HG02623 (cell line): ENCODE measurements around the gene GPM6B.

Experiments used
- ATAC-seq: cut with Tn5 transposase; IDR thresholded peaks from one replicate; pipeline ENCODE4 v1.9.1; 2021; ENCODE audit warnings: moderate library complexity; ENCODE audit not compliant: unreplicated experiment

The GPM6B gene

GRCh38 chrX:13816643-13817627 is at the start of gene GPM6B:
TSS of gene GPM6B (minus strand) at chrX:13817093. CDS start at chrX:13816904, 189 bp downstream.
- ATAC-seq = no peak

GRCh38 chrX:13864264-13864663 is 47.4 kb upstream of the GPM6B start:
- no peak for ATAC-seq

- no peak for ATAC-seq
Observed at GRCh38 chrX:13863324-13863723, 46.4 kb upstream of the GPM6B start.

GRCh38 chrX:13859724-13860123 is 42.8 kb upstream of the GPM6B start:
- no peak for ATAC-seq

GRCh38 chrX:13857804-13858203 is 40.9 kb upstream of the GPM6B start:
- ATAC-seq = no peak

GRCh38 chrX:13855689-13856450 is 39.0 kb upstream of the GPM6B start:
- ATAC-seq = no peak

- no peak for ATAC-seq
Observed at GRCh38 chrX:13854003-13854402, 37.1 kb upstream of the GPM6B start.

- peak; percentile 64 for ATAC-seq
Observed at GRCh38 chrX:13852001-13852695, 35.3 kb upstream of the GPM6B start.

- ATAC-seq = no peak
Observed at GRCh38 chrX:13845721-13846378, 29.0 kb upstream of the GPM6B start.

GRCh38 chrX:13843150-13843721 is 26.3 kb upstream of the GPM6B start:
- no peak for ATAC-seq

- no peak for ATAC-seq
Observed at GRCh38 chrX:13840121-13840520, 23.2 kb upstream of the GPM6B start.

GRCh38 chrX:13837290-13837745 is 20.4 kb upstream of the GPM6B start:
- ATAC-seq = no peak

GRCh38 chrX:13836575-13836974 is 19.7 kb upstream of the GPM6B start:
- no peak for ATAC-seq

GRCh38 chrX:13835825-13836224 is 18.9 kb upstream of the GPM6B start:
- ATAC-seq = no peak

- ATAC-seq = no peak
Observed at GRCh38 chrX:13834355-13834754, 17.5 kb upstream of the GPM6B start.

- no peak for ATAC-seq
Observed at GRCh38 chrX:13829983-13830382, 13.1 kb upstream of the GPM6B start.

- no peak for ATAC-seq
Observed at GRCh38 chrX:13828392-13828791, 11.5 kb upstream of the GPM6B start.

- ATAC-seq = no peak
Observed at GRCh38 chrX:13827298-13828090, 10.6 kb upstream of the GPM6B start.

GRCh38 chrX:13826770-13827169 is 9.9 kb upstream of the GPM6B start:
- no peak for ATAC-seq
